Spinal cord (tissue), 10 donors: ENCODE measurements around the gene MEF2A. TPM values are rescaled to one million over a fixed set of nuclear protein-coding genes. Genes with fewer than 3 reads are reported as not detected.
"Not testable (repeated sequence)": the region's sequence is repeated elsewhere in the genome, so short reads cannot be mapped to it uniquely, and the experiment has no call there.

ENCODE experiments used
- DNase-seq, 6 donors: peaks; one replicate each; pipeline versions ENCODE4 v3.0.0 to v3.0.0-alpha.2; 2013 to 2015; ENCODE audit warnings: low spot score in 6 of 6, low read depth in 4 of 6
- H3K27ac ChIP-seq: one replicate; pipeline ENCODE4 v1.5.1; 2013; ENCODE audit warnings: low read depth, low read length, control low read depth
- H3K27me3 ChIP-seq: one replicate; pipeline ENCODE4 v1.6.1; 2013; ENCODE audit warnings: low read length; ENCODE audit not compliant: control insufficient read depth, insufficient read depth
- H3K36me3 ChIP-seq: one replicate; pipeline ENCODE4 v1.6.1; 2013; ENCODE audit warnings: low read length; ENCODE audit not compliant: control insufficient read depth, insufficient read depth
- H3K4me1 ChIP-seq: one replicate; pipeline ENCODE4 v1.6.1; 2013; ENCODE audit warnings: low read length; ENCODE audit not compliant: control insufficient read depth, insufficient read depth
- H3K4me3 ChIP-seq: one replicate; pipeline ENCODE4 v1.5.1; 2013; ENCODE audit warnings: low read depth, low read length, control low read depth
- H3K9me3 ChIP-seq: one replicate; pipeline ENCODE4 v1.6.1; 2013; ENCODE audit warnings: low read length; ENCODE audit not compliant: control insufficient read depth, insufficient read depth
- WGBS: methylation state at CpG from one replicate; pipeline ENCODE4 v1.1.5; 2013; ENCODE audit warnings: missing lambda C conversion rate; ENCODE audit not compliant: insufficient coverage; 5-methylcytosine and 5-hydroxymethylcytosine counted together
- polyA plus RNA-seq, 2 donors: library from polyadenylated mRNA; unstranded; fragments of 120-200 nt; gene quantifications; one replicate each; pipeline ENCODE4 v1.2.1, GENCODE V29; 2013; ENCODE audit not compliant: insufficient read length in 2 of 2
- total RNA-seq, 2 donors: library from RNA; depleted of rRNA in 1 of 2; stranded (reverse); fragments of 120-200 nt in 1 of 2; fragments of >200 nt in 1 of 2; gene quantifications; one replicate each; pipeline versions ENCODE4 v1.2.3 to v1.2.4, GENCODE V29; 2013 to 2014
- donor health status: healthy.

The MEF2A gene
- total and polyA plus RNA-seq, 4 donors = 28.8 to 53.1 (median 38.7) TPM

- Histone ChIP-seq H3K4me3 (no peak overlapping the region), H3K4me1 (peaks cover 14% of the 10 kb centered on the region), H3K9me3 (no peaks in the 10 kb centered on the region), H3K36me3 (peaks cover 31% of the 10 kb centered on the region), H3K27me3 (no peaks in the 10 kb centered on the region), H3K27ac (no peak overlapping the region)
- DNase-seq = no peak
- 93% methylated on average over 11 of the region's 11 CpGs for WGBS
These were observed 163.5 kb downstream of the MEF2A start for GRCh38 chr15:99729327-99729726.

DNA sequence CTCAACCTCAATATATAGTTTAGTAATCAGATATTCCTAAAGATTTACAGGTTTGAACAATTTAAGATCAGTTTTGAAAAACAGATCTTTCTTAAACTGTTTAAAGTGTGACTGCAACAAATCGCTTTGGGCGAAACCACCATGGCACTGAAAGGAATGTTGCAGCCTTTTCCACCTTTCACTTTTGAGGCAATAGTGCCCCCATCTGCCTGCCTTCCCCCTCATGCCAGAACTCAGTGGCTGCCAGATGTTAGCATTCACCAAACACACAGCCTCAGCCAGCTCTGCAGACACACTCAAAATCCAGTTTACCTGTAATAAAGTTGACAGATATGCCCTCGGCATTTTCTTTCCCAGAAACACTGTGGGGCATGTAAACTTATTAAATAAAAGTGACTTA, 164.1 kb downstream of the MEF2A start:
- Histone ChIP-seq H3K27ac (no peak overlapping the region), H3K27me3 (no peaks in the 10 kb centered on the region), H3K36me3 (peaks cover 28% of the 10 kb centered on the region), H3K9me3 (no peaks in the 10 kb centered on the region), H3K4me3 (no peak overlapping the region), H3K4me1 (peaks cover 14% of the 10 kb centered on the region)
- WGBS = no CpG with 5 or more reads among the region's 3 CpGs
- DNase-seq = peak in 2 of 6 donors; percentile 49 to 69

DNA sequence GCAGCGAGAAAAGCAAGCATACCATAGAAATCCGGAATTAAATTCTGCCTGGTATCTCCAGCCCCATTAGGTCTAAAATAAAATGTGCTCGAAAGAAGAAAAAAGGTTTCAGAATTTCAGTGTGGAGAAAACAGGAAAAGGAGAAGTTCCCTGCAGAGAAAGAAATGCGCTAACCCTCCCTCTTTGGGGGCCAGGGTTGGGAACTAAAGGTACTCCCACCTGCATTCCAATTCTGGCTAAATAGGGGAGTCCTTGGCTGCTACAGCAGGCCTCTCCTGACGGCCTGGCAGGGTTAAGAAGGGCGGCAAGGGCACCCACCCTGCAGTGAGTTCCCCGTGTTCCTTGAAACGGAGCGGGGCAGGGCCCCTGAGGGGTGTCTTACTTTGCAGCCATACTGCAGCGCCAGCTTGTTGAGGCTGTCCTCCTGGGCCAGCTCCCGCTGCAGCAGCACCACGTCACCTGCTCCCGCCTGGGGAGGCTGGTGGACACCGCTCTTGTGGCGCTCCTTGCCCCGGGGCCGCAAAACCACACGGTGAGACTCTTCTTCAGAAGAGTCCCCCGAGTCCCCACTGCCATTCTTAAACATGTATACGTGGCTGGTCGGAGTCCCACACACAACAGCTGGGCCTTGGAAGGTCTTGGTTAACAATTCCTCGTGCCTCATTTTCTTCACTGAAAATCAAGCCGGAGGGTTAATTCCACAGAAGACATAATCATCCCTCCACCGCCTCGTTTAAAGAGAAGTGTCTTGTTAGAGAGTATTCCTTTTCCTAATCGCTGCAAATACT, 165.7 kb downstream of the MEF2A start:
- H3K27ac ChIP-seq = no peak overlapping the region
- peaks cover 14% of the 10 kb centered on the region for H3K4me1 ChIP-seq
- whole genome bisulfite sequencing = 56% methylated on average over 18 of the region's 26 CpGs
- H3K27me3 ChIP-seq = no peaks in the 10 kb centered on the region
- peak overlapping the region; percentile 71 for H3K4me3 ChIP-seq
- H3K9me3 ChIP-seq = no peaks in the 10 kb centered on the region
- peak in 1 of 6 donors; percentile 14 for DNase-seq
- H3K36me3 ChIP-seq = peaks cover 23% of the 10 kb centered on the region

DNA sequence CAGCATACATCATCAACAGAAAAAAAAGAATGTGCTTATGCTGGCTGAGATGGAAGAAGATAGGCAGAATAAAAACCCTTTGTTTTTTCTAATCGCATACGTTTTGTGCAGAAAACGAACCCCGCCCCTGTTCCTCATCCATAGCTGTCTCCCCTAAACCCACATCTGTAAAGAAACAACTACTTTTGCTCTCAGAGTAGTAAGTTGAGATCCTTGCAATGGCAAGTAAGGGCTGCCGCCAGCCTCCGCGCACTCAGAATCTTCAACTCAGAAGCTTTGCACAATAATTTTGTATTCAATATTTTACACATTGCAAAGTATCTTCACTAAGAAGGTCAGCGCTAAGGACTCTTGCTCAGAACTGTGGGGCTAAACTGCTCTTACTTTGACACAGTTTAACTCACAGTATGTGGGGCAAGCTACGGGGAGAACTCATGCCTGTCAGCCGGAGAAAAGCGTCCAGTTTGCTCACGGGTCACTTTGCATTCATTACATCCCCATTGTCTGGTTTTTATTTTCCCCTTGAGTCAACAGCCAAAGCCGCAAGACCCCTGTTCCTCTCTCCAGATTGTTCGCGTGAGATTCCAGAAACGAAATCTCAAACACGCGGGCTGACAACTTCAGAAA, 166.5 kb downstream of the MEF2A start:
- Histone ChIP-seq H3K4me1 (peaks cover 14% of the 10 kb centered on the region), H3K27me3 (no peaks in the 10 kb centered on the region), H3K9me3 (no peaks in the 10 kb centered on the region), H3K4me3 (peak overlapping the region; percentile 71), H3K36me3 (peaks cover 23% of the 10 kb centered on the region), H3K27ac (peak overlapping the region; percentile 65)
- DNase-seq = peak in 2 of 6 donors; percentile 39 to 40
- 3% methylated on average over 11 of the region's 18 CpGs for WGBS

- Histone ChIP-seq H3K36me3 (peaks cover 20% of the 10 kb centered on the region), H3K27ac (peak overlapping the region; percentile 65), H3K27me3 (no peaks in the 10 kb centered on the region), H3K9me3 (no peaks in the 10 kb centered on the region), H3K4me3 (peak overlapping the region; percentile 71), H3K4me1 (peaks cover 14% of the 10 kb centered on the region)
- no peak for DNase-seq
- under 1% methylated on average over 46 of the region's 46 CpGs for WGBS
These were observed 167.0 kb downstream of the MEF2A start for GRCh38 chr15:99732751-99733267.

- Histone ChIP-seq H3K27ac (peak within 1 kb of the TSS; percentile 65), H3K27me3 (no peaks in the 10 kb centered on the region), H3K9me3 (no peaks in the 10 kb centered on the region), H3K36me3 (peaks cover 14% of the 10 kb centered on the region), H3K4me1 (peaks cover 14% of the 10 kb centered on the region), H3K4me3 (peak within 1 kb of the TSS; percentile 71)
- peak; percentile 76 to 99 (median 92) for DNase-seq
- 4% methylated on average over 67 of the region's 69 CpGs for WGBS
These were observed 167.7 kb downstream of the MEF2A start, which contains the start of gene LYSMD4 for GRCh38 chr15:99733268-99734039. LYSMD4 (minus strand) TSS chr15:99733437; CDS start chr15:99731999, 1,438 bp downstream.

DNA sequence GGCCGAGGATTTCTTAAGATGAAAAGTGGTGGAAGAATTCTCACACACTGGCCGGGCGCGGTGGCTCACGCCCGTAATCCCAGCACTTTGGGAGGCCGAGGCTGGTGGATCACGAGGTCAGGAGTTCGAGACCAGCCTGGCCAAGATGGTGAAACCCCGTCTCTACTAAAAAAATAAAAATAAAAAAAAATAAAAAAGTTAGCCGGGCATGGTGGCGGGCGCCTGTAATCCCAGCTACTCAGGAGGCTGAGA, 168.2 kb downstream of the MEF2A start:
- H3K27me3 ChIP-seq, H3K9me3 ChIP-seq, DNase-seq, H3K36me3 ChIP-seq, H3K27ac ChIP-seq: not testable (repeated sequence)
- WGBS = 92% methylated on average over 11 of the region's 13 CpGs
- Histone ChIP-seq H3K4me1 (peaks cover 14% of the 10 kb centered on the region), H3K4me3 (peak overlapping the region; percentile 47)

DNA sequence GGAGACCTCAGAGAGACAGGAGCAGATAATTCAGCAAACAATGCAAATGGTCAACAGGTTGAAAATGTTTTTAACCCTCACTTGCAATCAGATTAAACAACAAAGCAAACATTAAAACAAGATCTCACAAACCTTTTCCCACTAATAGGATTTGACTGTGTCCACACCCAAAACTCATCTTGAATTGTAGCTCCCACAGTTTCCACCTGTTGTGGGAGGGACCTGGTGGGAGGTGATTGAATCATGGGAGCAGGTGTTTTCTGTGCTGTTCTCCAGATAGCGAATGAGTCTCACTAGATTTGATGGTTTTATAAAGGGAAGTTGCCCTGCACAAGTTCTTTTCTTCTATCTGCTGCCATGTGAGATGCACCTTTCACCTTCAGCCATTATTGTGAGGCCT, 168.8 kb downstream of the MEF2A start:
- peaks cover 4% of the 10 kb centered on the region for H3K36me3 ChIP-seq
- no peaks in the 10 kb centered on the region for H3K27me3 ChIP-seq
- peaks cover 14% of the 10 kb centered on the region for H3K4me1 ChIP-seq
- H3K4me3 ChIP-seq = no peak overlapping the region
- no CpG with 5 or more reads among the region's 1 CpG for WGBS
- H3K27ac ChIP-seq = no peak overlapping the region
- H3K9me3 ChIP-seq = no peaks in the 10 kb centered on the region
- DNase-seq = no peak

DNA sequence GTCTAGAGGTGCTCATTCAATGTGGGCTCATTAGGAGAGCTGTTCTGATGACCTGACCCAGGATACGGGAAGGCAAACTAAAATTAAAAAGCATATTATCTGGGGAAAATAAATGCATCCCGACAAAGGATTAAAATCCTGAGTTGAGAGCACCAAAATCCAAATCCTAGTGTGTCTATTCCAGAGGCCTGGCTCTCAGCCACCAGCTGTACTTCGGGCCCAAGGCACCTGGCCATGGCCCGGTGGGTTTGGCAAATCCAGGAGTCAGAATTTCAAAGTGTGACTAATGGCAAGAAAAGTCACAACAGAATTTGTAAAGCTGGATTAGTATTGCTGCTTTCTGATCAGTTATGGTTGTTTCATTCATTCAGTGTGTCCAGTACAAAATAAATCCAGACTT, 170.1 kb downstream of the MEF2A start:
- Histone ChIP-seq H3K27ac (no peak overlapping the region), H3K4me3 (no peak overlapping the region), H3K27me3 (no peaks in the 10 kb centered on the region), H3K36me3 (peaks cover 4% of the 10 kb centered on the region), H3K9me3 (no peaks in the 10 kb centered on the region), H3K4me1 (peaks cover 14% of the 10 kb centered on the region)
- DNase-seq = no peak
- WGBS = 87% methylated on average over 4 of the region's 4 CpGs
